HG03159 (cell line): ENCODE data around the gene SPATA12.
A peak's percentile ranks its signal among the peaks of the same experiment; 100 is the strongest.

Source experiments
- ATAC-seq: cut with Tn5 transposase; IDR thresholded peaks from one replicate; pipeline ENCODE4 v1.9.1; 2021; ENCODE audit warnings: mild to moderate bottlenecking, moderate library complexity; ENCODE audit not compliant: unreplicated experiment

SPATA12 gene

DNA sequence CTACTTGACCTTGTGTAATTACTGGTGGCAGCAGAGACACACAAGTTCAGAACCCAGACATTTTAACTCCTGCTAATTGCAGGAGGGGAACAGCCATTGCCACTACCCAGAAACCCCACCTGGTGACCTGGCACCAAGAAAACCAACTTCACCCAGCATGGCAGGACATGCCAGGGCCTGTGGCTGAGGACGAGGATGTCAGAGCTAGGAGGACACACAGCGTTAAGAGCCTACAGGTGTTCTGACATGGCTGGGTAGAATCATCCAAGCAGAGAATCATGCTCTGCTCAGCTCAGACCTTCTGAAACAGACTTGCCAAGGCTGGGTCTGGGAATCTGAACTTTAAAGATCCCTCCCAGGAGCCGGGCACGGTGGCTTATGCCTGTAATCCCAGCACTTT lies 11.7 kb upstream of the SPATA12 start:
- ATAC-seq, result no peak

DNA sequence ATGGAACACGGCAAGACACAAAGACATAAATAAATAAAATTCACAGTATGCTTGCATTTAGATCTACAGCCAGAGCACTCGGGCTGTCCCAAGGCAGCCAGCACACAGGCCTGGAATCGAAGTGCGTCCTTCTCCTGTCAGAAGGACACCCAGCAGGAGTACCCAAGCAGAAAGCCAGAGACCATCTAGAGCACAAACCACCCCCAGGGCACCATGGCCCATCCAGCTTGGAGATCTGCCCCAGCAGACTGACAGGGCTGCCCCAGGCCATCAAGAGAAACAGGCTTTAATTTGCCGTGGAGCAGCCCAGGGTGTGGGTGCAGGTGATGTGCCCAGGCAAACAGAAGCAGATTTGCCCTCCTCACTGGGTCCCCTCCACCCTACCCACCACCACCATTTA lies 7.8 kb upstream of the SPATA12 start:
- ATAC-seq, result no peak

DNA sequence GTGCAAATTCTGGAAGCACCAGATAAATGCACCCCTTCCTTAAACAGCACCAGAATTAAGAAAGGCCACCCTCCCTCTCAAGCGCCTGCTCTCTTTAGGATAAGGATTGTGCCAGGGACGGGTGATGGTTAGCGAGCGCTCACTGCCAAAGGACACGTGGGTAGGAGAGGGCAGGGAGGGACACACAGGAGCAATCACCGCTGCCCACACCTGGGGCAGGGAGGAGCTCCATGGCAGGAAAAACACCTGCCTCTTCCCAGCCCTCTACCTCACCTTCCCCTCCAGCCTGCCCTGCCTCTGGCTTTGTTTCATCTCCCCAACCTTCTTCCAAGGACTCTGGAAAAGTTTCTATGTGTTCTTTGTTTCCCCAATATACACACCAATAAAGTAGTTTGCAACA lies 7.3 kb upstream of the SPATA12 start:
- no peak for ATAC-seq

DNA sequence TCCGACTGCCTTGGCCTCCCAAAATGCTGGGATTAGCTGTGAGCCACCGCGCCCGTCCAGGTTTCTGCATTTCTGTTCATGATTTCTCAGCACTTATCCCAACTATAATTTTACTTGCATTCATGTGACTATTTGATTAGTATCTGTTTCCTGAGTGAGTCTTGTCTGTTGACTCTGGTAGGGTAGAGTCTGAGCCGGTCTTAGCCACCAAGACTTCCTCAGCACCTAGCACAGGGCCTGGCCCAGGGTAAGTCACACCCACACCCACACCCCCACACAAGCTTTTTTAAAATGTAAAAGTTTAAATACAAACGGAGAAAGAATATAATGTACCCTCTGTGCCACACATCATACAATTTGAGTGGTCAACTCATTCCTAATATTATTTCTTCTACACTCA lies 3.1 kb upstream of the SPATA12 start:
- ATAC-seq, result no peak

DNA sequence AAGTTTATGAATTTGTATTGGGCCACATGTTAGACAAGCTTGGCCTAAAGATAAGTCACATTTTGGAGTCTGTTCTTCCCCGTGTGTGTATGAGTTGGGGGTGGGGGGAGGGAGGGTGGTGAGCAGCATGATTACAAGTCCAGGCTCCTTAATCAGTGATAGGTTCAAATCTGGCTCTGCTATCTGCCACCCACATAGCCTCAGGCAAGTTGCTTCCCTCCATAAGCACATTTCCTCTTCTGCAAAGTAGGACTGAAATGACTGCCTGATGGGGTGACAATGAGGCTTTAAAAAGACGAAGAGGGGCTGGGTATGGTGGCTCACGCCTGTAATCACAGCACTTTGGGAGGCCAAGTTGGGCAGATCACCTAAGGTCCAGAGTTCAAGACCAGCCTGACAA lies 1.1 kb upstream of the SPATA12 start:
- ATAC-seq, result no peak

DNA sequence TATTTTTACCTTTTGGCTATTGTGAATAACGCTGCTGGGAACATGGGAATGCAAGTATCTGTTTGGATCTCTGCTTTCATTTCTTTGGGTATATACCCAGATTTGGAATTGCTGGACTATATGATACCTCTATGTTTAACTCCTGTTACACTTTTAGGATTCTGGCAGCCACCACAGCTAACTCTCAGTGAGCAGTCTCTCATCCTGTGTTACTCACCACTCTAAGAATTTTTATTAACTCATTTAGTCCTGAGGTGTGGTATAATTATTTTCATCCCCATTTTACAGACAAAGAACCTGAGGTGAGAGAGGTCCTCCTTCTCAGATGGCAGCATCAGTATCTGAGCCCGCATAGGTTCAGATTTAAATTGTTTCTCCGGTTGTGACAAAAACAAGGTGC lies 1.1 kb downstream of the SPATA12 start:
- no peak for ATAC-seq

DNA sequence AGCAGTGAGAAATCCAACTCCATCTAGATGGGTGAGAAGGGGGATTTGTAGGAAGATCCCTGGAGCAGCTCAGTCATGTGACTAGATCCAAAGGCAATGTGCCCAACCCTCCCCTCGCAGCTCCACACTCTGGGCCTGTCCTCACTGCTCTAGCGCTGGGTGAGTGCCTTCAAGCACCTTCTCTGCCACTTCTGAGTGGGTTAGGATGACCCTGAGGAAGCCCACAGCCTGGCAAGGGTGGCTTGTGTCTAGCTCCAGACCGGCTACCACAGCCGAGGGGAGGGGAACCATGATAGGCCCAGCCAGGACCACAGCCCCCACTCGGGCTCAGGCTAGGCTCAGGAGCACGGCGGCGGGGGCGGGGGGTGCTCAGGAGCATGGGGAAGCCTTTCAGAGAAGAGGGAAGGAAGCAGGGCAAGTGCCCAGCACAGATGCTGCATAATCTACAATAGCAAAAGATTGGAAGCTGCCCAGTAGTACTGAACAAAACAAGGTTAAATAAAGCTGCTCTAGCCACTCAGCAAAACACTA lies 1.7 kb downstream of the SPATA12 start:
- ATAC-seq, result no peak

DNA sequence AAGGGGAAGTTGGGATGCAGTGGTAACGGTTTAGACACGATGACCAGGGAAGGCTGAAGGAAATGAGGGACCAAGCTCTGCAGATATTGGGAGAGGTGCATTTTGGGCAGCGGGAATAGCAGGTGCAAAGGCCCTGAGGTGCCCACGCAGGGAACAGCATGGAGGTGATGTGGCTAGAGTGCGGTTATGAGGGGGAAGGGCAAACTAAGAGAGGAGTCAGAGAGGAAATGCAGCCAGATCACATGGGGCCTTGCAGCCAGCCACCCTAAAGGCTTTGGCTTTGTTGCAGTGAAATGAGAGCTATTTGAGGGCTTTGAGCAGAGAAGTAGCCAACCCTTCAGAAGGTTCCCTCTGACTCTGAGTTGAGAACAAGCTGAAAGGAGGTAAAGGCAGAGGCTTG lies 2.6 kb downstream of the SPATA12 start:
- no peak for ATAC-seq

DNA sequence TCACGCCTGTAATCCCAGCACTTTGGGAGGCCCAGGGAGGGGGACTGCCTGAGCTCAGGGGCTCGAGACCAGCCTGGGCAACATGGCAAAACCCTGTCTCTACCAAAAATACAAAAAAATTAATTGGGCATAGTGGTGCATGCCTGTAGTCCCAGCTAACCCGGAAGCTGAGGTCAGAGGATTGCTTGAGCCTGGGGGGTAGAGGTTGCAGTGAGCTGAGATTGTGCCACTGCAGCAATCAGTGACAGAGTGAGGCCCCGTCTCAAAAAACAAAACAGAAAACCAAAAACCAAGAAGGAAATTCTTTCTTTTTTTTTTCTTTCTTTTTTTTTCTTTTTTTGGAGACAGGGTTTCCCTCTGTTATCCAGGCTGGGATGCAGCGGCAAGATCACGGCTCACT lies 3.5 kb downstream of the SPATA12 start:
- no peak for ATAC-seq

DNA sequence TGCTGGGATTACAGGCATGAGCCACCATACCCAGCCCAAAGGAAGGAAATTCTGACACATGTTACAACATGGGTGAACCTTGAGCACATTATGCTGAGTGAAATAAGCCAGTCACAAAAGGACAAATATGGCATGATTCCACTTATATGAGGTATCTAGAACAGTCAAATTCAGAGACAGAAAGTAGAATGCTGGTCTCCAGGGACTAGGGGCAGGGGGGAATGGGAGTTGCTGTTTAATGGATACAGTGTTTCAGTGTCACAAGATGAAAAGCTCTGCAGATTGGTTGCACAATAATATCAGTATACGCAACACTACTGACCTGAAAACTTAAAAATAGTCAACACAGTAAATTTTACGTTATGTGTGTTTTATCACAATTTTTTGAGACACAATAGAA lies 4.1 kb downstream of the SPATA12 start:
- ATAC-seq, result no peak

DNA sequence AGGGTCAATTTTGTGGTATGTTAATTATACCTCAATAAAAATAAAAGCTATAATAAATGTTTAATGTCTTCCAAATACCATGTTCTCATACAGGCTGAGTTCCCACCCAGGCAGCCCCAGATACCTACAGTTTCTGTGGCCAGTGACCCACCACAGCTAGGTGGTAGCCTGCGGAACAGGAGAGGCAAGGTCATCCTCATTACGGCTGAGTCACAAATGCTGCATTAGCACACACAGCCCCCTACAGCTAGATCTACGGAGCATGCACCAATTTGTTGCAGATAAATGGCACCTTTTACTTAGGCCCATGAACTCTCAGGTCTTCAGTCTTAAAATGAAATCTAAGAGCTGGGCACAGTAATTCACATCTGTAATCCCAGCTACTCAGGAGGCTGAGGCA lies 5.1 kb downstream of the SPATA12 start:
- ATAC-seq, result no peak

DNA sequence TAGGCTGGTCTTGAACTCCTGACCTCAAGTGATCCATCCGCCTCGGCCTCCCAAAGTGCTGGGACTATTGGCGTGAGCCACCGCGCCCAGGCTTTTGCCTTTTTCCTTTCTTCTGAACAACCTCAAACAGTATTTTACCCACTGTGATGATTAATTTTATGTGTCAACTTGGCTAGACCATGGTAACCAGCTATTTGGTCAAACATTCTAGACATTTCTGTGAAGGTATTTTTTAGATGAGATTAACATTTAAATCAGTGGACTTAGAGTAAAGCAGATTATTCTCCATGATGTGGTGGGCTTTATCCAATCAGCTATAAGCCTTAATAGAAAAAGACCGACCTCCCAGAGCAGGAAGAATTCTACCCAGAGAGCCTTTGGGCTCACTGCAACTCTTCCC lies 6.0 kb downstream of the SPATA12 start:
- no peak for ATAC-seq

DNA sequence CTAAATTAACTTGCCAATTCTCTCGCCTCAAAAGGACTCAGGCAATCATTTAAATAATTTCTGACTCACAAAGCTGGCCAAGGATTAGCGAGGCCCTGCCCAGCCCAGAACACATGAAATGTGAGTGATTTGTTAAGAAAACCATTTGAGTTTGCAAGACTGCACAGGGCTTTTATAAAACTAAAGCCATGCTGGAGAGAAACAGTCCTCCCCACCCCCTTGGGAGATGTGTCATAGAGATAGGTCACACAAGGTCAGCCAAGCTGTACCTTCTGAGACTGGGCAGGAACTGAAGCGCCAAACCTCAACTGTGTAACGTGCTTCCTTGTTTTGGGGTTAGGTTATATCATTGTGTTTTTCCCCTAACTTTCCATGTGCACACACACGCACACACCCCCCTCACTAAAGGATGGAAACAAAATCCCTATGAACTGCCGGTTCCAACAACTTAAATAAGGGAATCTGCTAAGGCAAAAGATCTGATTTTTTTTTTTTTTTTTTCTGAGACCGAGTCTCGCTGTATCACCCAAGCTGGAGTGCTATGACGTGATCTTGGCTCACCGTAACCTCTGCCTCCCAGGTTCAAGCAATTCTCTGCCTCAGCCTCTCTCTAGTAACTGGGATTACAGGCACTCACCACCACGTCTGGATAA lies 8.1 kb downstream of the SPATA12 start:
- ATAC-seq, result peak; percentile 99

DNA sequence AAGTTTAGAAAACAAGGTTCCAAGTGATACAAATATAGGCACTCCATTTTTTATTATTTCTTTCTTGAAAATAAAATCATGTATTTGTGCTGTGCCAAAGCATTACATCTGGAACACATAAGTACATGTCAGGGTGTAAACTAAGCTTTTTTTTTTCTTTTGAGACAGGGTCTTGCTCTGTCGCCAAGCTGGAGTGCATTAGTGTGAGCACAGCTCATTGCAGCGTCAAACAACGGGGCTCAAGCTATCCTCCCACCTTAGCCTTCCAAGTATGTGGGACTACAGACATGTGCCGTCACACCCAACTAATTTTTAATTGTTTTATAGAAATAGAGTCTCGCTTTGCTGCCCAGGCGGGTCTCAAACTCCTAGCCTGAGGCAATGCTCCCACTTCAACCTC lies 9.0 kb downstream of the SPATA12 start:
- no peak for ATAC-seq

DNA sequence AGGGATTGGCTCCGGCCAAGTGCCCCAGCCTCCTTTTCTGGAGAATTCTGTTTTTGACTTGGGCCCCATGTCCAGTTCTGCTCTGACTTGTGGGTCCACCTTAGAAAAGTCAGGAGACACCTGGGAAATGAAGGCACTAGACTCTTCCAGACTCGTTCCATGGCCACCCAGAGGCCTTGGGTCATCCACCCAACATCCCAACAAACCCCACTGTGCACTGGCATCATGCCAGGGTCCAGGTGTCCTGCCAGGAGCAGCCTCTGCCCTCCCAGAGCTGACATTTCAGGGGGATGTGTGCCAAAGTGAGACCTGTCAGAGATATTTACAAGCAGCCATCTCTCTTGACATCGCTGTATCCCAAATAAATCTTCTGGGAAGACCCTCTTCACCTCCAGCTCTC lies 13.2 kb downstream of the SPATA12 start:
- no peak for ATAC-seq

DNA sequence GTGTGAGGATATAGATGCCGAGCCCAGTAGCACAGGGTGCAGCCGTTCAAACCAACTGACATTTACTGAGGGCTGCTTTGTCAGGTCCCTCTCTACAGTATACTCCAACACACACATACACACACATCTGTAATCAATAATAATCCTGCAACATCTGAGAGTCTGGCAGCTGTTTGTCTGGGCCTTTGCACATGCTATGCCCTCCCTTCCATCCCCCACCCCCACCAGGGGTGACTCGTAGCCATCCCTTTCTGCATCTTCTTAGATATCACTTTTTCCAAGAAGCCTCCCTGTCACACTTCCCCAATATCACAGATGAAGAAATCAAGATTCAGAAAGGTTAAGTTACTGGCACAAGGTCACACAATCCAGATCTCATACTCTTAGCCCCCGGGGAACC lies 13.7 kb downstream of the SPATA12 start:
- ATAC-seq, result no peak

DNA sequence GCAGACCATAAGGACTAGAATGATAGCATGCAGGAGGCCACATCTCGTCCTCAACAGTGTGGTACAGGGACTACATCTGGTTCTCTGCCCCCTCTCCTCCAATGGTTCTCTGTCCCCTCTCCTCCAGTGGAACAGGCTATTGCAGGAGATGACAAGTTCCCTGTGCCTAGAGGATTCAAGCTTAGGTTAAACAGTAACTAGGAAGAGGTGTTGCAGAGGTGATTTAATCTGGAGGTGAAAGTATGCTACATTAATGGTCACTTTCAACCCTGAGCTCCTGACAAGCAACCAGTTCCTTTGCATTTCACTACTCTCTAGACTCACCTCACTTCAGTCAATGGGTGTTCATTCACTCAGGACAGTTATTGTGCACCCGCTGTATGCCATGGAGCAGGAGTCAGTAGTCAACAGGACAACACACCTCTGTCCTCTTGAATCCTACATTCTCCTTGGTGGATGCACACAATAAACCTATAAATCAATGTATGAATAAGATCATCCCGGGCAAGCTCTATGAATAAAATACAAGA lies 16.0 kb downstream of the SPATA12 start:
- no peak for ATAC-seq

DNA sequence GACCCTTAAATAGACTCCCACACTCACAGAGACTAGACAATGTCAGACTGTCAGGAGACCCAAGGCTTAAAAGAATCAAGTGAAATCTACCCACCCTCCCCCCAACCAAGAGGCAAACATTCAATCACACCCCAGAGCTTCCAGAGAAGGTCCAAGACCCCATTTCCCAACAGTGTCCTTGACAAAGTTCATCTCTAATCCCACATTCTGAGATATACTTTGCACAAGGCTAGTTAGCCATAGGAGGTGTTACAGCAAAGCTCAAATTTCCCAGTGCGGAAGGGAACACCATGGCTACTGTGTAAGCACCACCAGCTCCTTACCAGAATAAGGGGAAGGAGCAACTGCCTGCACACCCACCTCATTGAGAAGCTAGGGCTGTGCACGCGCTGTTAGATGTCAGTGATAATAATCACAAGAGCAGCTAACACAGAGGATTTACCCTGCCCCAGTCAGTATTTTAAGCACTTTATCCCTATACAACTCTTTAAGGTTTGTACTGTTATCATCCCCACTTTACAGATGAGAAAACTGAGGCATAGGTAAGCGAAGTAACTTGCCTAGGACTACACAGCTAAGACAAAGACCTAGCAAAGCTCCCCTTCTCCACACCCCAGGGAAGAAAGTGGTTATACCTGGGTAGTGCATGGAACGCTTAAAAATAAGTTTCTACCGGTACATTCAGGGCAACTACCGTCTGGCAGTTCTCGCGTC lies 17.3 kb downstream of the SPATA12 start:
- no peak for ATAC-seq

DNA sequence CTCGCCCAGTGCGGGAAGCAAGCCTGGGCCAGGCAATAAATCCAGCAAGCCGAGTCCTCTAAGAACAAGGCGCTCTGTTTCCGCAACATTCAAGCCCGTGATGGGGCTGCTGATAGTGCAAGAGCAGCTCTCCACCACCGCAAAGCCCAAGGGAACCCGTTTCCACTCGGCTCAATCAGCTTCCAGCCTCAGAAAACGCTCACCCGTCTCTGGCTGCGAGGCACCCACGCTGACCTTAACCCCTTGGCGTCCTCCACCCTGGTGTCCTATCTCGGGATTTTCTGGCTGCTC lies 17.8 kb downstream of the SPATA12 start:
- ATAC-seq, result no peak

DNA sequence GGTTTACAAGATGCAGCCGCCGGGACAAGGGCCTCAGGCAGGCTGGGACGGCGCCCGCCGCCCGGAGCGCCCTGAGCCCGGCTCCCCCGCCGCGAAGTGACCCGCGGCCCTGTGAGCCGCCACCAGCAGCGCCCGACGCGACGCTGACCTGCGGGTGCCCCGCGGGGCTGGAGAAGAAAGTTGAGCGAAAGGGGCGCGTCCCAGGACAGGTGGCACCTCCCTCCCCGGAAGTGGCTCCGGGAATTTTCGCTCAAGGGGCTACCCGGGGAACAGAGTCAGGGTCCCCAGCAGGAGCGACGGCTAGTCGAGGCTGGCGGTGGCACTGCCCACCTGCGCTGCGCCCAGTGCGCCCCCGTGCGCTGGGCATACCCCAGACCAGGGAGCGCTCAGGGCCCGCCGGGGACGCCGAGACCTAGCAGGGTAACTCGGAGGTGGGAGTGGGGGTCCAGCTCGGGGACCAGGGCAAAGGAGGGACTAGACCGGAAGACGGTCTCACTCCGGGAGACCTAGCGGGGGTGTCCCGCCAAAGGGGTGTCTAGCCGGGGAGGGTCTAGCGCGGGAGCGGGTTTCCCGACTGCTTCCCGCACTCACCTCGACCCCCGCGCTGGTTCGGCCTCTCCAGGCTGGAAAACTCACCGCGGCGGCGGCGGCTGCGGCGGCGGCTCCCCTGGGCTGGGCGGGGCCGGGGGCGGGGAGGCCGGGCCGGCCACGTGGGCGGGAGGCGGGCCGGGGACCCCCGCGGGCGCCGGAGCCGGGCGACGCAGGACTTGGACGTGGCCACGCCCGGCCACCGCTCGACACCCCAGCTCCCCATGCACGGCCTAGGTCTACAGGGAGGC lies 18.4 kb downstream of the SPATA12 start:
- ATAC-seq, result no peak

DNA sequence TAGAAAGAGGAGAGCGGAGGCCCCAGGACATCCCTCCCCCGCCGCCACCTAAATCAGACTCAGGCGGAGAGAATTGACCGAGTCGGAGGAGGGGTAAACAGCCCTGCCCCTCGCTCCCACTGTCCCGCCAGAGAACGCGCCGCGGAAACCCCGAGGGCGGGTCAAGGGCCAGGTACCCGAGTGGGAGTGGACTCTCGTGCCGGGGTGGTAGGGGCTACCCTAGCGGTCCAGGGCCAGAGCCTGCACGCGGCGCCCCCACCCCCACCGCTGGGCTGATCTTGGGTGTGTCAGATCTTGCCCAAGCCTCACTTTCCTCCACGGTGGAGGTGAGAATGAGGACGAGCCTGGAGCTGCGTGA lies 19.0 kb downstream of the SPATA12 start:
- ATAC-seq, result no peak

DNA sequence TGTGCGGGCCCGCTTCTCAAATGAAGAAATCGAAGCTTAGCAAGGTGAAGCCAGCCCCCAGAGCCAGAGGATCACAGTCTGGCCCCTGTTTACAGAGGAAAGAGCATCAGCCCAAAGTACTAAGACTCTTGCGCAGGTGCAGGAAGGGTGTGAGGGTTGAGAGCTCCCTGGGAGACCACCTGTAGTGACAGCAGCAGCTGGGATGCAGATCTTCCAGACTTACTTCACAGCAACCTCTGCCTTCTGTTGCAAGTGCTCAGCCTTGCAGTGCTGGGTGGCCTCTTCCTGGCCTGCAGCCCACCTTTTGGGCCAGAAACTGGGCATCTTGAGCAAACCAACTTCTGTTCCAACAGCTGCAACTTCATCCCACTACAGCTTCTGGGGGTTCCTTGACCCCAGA lies 19.7 kb downstream of the SPATA12 start:
- ATAC-seq, result no peak
